MCF 10A (cell line): ENCODE results near the gene LCE5A. TPM values are rescaled to one million over a fixed set of nuclear protein-coding genes. Genes with fewer than 3 reads are reported as not detected.
A peak's percentile ranks its signal among the peaks of the same experiment; 100 is the strongest.

ENCODE experiments used
- BruUV-seq: library from RNA; stranded (reverse); fragments of 400-500 nt; replicated peaks from 2 replicates; lab custom pipeline; 2021; lab: Mats Ljungman, UMichigan
- CTCF ChIA-PET: fragments of 300-600 bp; sonication (Branson Sonifier 250); formaldehyde crosslinking; extraction: SDS; loops from one replicate; lab custom pipeline; 2021; ENCODE audit warnings: antibody characterized with exemption, inconsistent platforms; lab: Yijun Ruan, JAX
- POLR2A ChIA-PET: fragments of 300-600, 350-650 bp; sonication (Branson Sonifier 250); formaldehyde crosslinking; extraction: SDS; loops from one replicate; lab custom pipeline; 2020; ENCODE audit warnings: antibody characterized with exemption, inconsistent platforms; lab: Yijun Ruan, JAX
- DNase-seq: peaks from one replicate; pipeline ENCODE4 v3.0.0-alpha.2; 2018; ENCODE audit not compliant: unreplicated experiment
- H3K27ac Mint-ChIP-seq: one replicate; pipeline ENCODE4 v1.8.0; 2022; ENCODE audit warnings: mild to moderate bottlenecking, low read depth, mixed read lengths; ENCODE audit not compliant: unreplicated experiment
- H3K27me3 Mint-ChIP-seq: one replicate; pipeline ENCODE4 v1.8.0; 2022; ENCODE audit warnings: mixed read lengths; ENCODE audit not compliant: insufficient read depth, unreplicated experiment
- H3K36me3 Mint-ChIP-seq: one replicate; pipeline ENCODE4 v1.8.0; 2022; ENCODE audit warnings: mild to moderate bottlenecking, moderate library complexity, mixed read lengths; ENCODE audit not compliant: insufficient read depth, unreplicated experiment
- H3K4me1 Mint-ChIP-seq: one replicate; pipeline ENCODE4 v1.8.0; 2022; ENCODE audit warnings: mixed read lengths; ENCODE audit not compliant: insufficient read depth, unreplicated experiment
- H3K4me3 Mint-ChIP-seq: one replicate; pipeline ENCODE4 v1.8.0; 2022; ENCODE audit warnings: mild to moderate bottlenecking, moderate library complexity, mixed read lengths; ENCODE audit not compliant: unreplicated experiment
- H3K9me3 Mint-ChIP-seq: one replicate; pipeline ENCODE4 v1.8.0; 2022; ENCODE audit warnings: mixed read lengths; ENCODE audit not compliant: unreplicated experiment
- intact Hi-C: fragments of 100-400 bp; cut with micrococcal nuclease; formaldehyde crosslinking; loops from 2 replicates; pipeline ENCODE4 v1.14.1; 2022
- total RNA-seq: library from RNA; stranded (reverse); gene quantifications from 2 replicates; pipeline ENCODE4 v1.2.3, GENCODE V29; 2022
- TF ChIP-seq, protein P1 (sequence below): fragments of 200-600 bp; IDR thresholded peaks from one replicate; pipeline ENCODE4 v1.8.0; 2022; ENCODE audit warnings: antibody characterized with exemption, mild to moderate bottlenecking; ENCODE audit not compliant: unreplicated experiment

The LCE5A gene
- total RNA-seq, 1 experiment from 2014 or later, result not detected

DNA sequence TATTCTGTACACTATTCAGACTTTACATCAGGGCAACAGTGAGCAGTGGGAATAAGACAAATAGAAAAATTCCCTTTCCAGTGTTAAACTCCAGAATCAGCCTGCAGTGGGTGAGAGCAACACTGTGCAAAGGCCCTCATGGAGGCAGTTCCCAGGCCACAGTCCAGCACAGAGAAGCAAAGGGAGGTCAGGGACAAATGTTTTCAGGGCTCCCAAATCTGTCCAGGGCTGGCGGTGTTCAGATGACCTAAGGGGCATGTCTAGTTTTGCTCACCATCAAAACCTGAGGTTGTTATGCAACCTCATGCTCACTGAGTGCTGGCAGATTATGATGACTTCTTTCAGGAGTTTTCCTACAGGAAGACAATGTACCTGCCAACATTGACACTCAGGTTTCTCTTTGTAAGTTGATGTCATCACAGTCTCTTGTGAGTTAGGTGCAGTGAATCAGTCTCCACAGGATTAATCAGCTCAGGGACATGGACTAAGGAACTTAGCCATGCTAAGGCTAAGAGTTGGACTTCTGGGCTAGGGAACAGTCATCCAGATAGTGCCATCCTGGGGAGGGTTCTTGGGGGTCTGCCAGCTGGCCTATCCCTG, 3.6 kb upstream of the LCE5A start:
- H3K4me3 Mint-ChIP-seq, result no peak overlapping the region
- BruUV-seq, result no TSS peak
- DNase-seq, result peak; percentile 94
- H3K27me3 Mint-ChIP-seq, result no peaks in the 10 kb centered on the region
- H3K9me3 Mint-ChIP-seq, result no peaks in the 10 kb centered on the region
- CTCF ChIA-PET, result interaction anchor here (0.7 to 1.1 kb wide), 2 partner anchors 13 to 15 kb away, joined by 3 to 5 read pairs; no protein-coding TSS in a partner anchor
- TF ChIP-seq, protein P1, sequence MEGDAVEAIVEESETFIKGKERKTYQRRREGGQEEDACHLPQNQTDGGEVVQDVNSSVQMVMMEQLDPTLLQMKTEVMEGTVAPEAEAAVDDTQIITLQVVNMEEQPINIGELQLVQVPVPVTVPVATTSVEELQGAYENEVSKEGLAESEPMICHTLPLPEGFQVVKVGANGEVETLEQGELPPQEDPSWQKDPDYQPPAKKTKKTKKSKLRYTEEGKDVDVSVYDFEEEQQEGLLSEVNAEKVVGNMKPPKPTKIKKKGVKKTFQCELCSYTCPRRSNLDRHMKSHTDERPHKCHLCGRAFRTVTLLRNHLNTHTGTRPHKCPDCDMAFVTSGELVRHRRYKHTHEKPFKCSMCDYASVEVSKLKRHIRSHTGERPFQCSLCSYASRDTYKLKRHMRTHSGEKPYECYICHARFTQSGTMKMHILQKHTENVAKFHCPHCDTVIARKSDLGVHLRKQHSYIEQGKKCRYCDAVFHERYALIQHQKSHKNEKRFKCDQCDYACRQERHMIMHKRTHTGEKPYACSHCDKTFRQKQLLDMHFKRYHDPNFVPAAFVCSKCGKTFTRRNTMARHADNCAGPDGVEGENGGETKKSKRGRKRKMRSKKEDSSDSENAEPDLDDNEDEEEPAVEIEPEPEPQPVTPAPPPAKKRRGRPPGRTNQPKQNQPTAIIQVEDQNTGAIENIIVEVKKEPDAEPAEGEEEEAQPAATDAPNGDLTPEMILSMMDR, result no peak
- peaks cover 30% of the 10 kb centered on the region for H3K4me1 Mint-ChIP-seq
- no peak overlapping the region for H3K27ac Mint-ChIP-seq
- intact Hi-C loops, result no loop called here
- no peaks in the 10 kb centered on the region for H3K36me3 Mint-ChIP-seq
- POLR2A ChIA-PET, result interaction anchor here (0.9 to 1.0 kb wide), 2 partner anchors 10 to 27 kb away, joined by 3 to 6 read pairs; no protein-coding TSS in a partner anchor

DNA sequence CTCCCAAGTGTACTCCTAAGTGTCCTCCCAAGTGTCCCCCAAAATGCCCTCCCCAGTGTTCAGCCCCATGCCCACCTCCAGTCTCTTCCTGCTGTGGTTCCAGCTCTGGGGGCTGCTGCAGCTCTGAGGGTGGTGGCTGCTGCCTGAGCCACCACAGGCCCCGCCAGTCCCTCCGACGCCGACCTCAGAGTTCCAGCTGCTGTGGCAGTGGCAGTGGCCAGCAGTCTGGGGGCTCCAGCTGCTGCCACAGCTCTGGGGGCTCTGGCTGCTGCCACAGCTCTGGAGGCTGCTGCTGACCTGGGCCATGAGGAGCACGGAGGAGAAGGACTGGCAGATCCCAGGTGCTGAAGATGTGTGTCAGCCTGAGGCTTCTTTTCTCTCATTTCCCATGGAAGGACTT, 993 bp downstream of the LCE5A start:
- intact Hi-C loops, result no loop called here
- POLR2A ChIA-PET, result interaction anchor here (0.9 kb wide), 1 partner anchor 9 kb away, joined by 4 read pairs; no protein-coding TSS in a partner anchor
- Mint-ChIP-seq H3K36me3 (no peaks in the 10 kb centered on the region), H3K4me3 (no peak overlapping the region), H3K4me1 (peaks cover 11% of the 10 kb centered on the region), H3K9me3 (no peaks in the 10 kb centered on the region), H3K27me3 (no peaks in the 10 kb centered on the region), H3K27ac (no peak overlapping the region)
- TF ChIP-seq, protein P1, result no peak
- no TSS peak for BruUV-seq
- CTCF ChIA-PET, result interaction anchor here (0.7 to 2.4 kb wide), 7 partner anchors 11 to 53 kb away, joined by 3 to 15 read pairs (median 3); no protein-coding TSS in a partner anchor
- DNase-seq, result no peak

DNA sequence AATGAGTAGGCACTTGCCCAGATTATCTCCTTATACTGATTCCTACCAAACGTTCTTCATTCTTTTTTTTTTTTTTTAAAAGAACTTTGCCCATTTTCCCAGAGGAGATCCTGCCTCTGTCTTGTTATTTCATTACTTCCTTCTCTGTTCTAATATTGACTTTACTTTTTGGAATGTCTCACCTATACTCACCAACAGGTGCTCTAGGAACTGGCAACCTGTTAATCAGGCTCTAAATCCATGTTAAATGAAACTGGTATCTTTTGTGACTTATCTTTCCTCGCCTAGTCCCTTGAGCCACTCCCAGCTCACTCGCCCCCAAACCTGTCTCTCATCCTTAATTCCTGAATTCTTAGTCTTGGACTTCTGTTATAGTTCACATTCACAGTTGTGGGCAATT, 2.5 kb downstream of the LCE5A start:
- Mint-ChIP-seq H3K9me3 (no peaks in the 10 kb centered on the region), H3K27ac (no peak overlapping the region), H3K4me3 (no peak overlapping the region), H3K4me1 (peaks cover 15% of the 10 kb centered on the region), H3K27me3 (no peaks in the 10 kb centered on the region), H3K36me3 (no peaks in the 10 kb centered on the region)
- POLR2A ChIA-PET, result interaction anchor here (0.7 kb wide), 1 partner anchor 480 kb away, joined by 3 read pairs; no protein-coding TSS in a partner anchor
- TF ChIP-seq, protein P1, result no peak
- no TSS peak for BruUV-seq
- no peak for DNase-seq
- CTCF ChIA-PET, result interaction anchor here (0.6 to 2.4 kb wide), 5 partner anchors 15 to 1878 kb away, joined by 3 to 15 read pairs (median 3); no protein-coding TSS in a partner anchor
- intact Hi-C loops, result no loop called here

DNA sequence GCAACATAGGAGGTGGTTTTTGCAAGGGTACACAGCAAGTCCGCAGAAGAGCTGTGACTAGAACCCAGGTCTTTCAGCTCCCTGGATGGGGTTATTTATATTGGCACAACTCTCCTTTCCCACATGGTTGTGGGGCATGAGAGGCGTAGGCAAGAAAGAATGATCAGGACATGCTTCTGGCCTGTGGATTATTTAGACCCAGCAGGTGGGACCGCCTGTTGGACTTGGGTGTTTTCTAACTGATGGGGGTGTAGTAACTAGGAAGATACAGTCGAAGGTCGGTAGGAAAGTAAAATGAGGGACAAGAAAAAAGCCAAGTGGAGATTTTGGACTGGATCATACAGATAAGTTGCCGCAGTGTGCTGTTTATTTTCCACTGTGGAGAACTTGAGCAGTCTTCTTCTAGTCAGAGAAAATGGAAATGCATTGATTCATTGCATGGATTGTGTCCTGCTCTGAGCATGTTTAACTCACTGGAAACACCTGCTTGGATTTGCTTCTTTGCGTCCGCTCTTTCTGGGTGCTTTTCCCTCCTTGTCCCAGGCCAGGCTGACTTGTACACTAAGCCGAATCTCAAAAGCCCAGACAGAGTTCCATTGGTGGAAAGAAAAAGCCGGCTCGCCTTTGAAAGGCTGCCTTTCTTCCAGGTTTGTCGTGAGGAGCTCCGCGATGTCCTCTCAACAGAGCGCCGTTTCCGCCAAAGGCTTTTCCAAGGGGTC, 4.3 kb downstream of the LCE5A start:
- no peaks in the 10 kb centered on the region for H3K27me3 Mint-ChIP-seq
- H3K36me3 Mint-ChIP-seq, result no peaks in the 10 kb centered on the region
- intact Hi-C loops, result no loop called here
- POLR2A ChIA-PET, result no interaction called here
- no peaks in the 10 kb centered on the region for H3K9me3 Mint-ChIP-seq
- peaks cover 15% of the 10 kb centered on the region for H3K4me1 Mint-ChIP-seq
- TF ChIP-seq, protein P1, result no peak
- H3K27ac Mint-ChIP-seq, result no peak overlapping the region
- no peak overlapping the region for H3K4me3 Mint-ChIP-seq
- no peak for DNase-seq
- no TSS peak for BruUV-seq
- CTCF ChIA-PET, result interaction anchor here (0.6 to 3.4 kb wide), 3 partner anchors 18 to 329 kb away, joined by 3 to 18 read pairs (median 5); no protein-coding TSS in a partner anchor
